HepG2 (cell line): ENCODE measurements around the gene SEMA4B. TPM values are rescaled to one million over a fixed set of nuclear protein-coding genes. Genes with fewer than 3 reads are reported as not detected.
A peak's percentile ranks its signal among the peaks of the same experiment; 100 is the strongest.

Experiments used
- ATF4 ChIP-seq, 2 experiments: fragments of 450-650 bp in 1 of 2; sonication (generic) in 1 of 2; formaldehyde crosslinking; IDR thresholded peaks; 2 replicates each; pipeline versions ENCODE4 v1.5.0 to v1.8.0; 2020 to 2022; ENCODE audit warnings: mild to moderate bottlenecking in 1 of 2, missing genetic modification reagents in 1 of 2
- BCL6 ChIP-seq: IDR thresholded peaks from 2 replicates; pipeline ENCODE4 v1.6.1; 2016; ENCODE audit warnings: missing genetic modification reagents, missing compliant biosample characterization
- BRD4 ChIP-seq: sonication (generic); formaldehyde crosslinking; IDR thresholded peaks from 2 replicates; pipeline ENCODE4 v1.4.0; 2020; ENCODE audit warnings: missing genetic modification reagents
- FIP1L1 ChIP-seq: fragments of 200-400 bp; formaldehyde crosslinking; IDR thresholded peaks from 2 replicates; pipeline ENCODE4 v1.6.1; 2018; ENCODE audit warnings: low read depth, mild to moderate bottlenecking, low read length, moderate library complexity, borderline replicate concordance; ENCODE audit not compliant: insufficient read depth
- FOXP1 ChIP-seq, 2 experiments: fragments of 450-650 bp in 1 of 2; IDR thresholded peaks; 2 replicates each; pipeline ENCODE4 v1.6.1; 2017 to 2018; ENCODE audit warnings: antibody characterized with exemption in 1 of 2
- HMGXB3 ChIP-seq: sonication (generic); formaldehyde crosslinking; IDR thresholded peaks from 2 replicates; pipeline ENCODE4 v1.4.0; 2020; ENCODE audit warnings: missing genetic modification reagents, borderline replicate concordance
- KLF9 ChIP-seq: IDR thresholded peaks from 2 replicates; pipeline ENCODE4 v1.6.1; 2016; ENCODE audit warnings: low read depth
- RORA ChIP-seq: sonication (generic); formaldehyde crosslinking; IDR thresholded peaks from 2 replicates; pipeline ENCODE4 v1.5.0; 2020; ENCODE audit warnings: mild to moderate bottlenecking, missing genetic modification reagents, moderate library complexity
- SKIL ChIP-seq: sonication (generic); formaldehyde crosslinking; IDR thresholded peaks from 2 replicates; pipeline ENCODE4 v1.8.0; 2022; ENCODE audit warnings: missing genetic modification reagents, mild to moderate bottlenecking, moderate library complexity, borderline replicate concordance
- ZMAT3 ChIP-seq: sonication (generic); formaldehyde crosslinking; conservative IDR thresholded peaks from 2 replicates; pipeline ENCODE4 v1.7.0; 2021; ENCODE audit warnings: missing genetic modification reagents
- ZNF512 ChIP-seq: sonication (generic); formaldehyde crosslinking; IDR thresholded peaks from 2 replicates; pipeline ENCODE4 v1.4.0; 2020; ENCODE audit warnings: mild to moderate bottlenecking, missing genetic modification reagents
- ZNF788 ChIP-seq: sonication (generic); formaldehyde crosslinking; IDR thresholded peaks from 2 replicates; pipeline ENCODE4 v1.5.0; 2020; ENCODE audit warnings: mild to moderate bottlenecking, missing genetic modification reagents, borderline replicate concordance
- ZUFSP ChIP-seq: sonication (generic); formaldehyde crosslinking; IDR thresholded peaks from 2 replicates; pipeline ENCODE4 v1.9.0; 2021; ENCODE audit warnings: missing genetic modification reagents, mild to moderate bottlenecking, borderline replicate concordance
- polyA plus RNA-seq, 8 experiments: library from polyadenylated mRNA; depleted of rRNA in 3 of 8; stranded (reverse) in 7 of 8; unstranded in 1 of 8; fragments of >200 nt; fragmentation: Illumina TruSeq in 4 of 8; extraction: Trizol in 4 of 8; gene quantifications; 2 replicates each; pipeline versions ENCODE4 v1.2.1 to v1.2.3, GENCODE V29; 2011 to 2016; ENCODE audit warnings: low read depth in 4 of 8, missing spikeins in 1 of 8, mixed read lengths in 1 of 8; ENCODE audit not compliant: insufficient read depth in 1 of 8
- total RNA-seq, 5 experiments: library from RNA; depleted of rRNA; stranded (reverse); fragments of >200 nt; fragmentation: Illumina TruSeq; extraction: Trizol; gene quantifications; 2 replicates each; pipeline ENCODE4 v1.2.3, GENCODE V29; 2016; ENCODE audit warnings: low read depth in 1 of 5

SEMA4B gene
- total and polyA plus RNA-seq, 2 of the 13 experiments (the other 11 are each of a cell fraction or from before 2014, with no cell fraction given), result 2.1 to 17.0 TPM

- no peak for TF ChIP-seq ATF4 (CRISPR knock-in tag; IDR thresholded peaks at IDR 0.05)
- TF ChIP-seq BRD4 (CRISPR knock-in tag), result no peak
- TF ChIP-seq FIP1L1, result no peak
- TF ChIP-seq ZUFSP (CRISPR knock-in tag), result no peak
- TF ChIP-seq RORA, result no peak
- TF ChIP-seq FOXP1 (IDR thresholded peaks at IDR 0.05), result no peak
- TF ChIP-seq FOXP1 (CRISPR knock-in tag; IDR thresholded peaks at IDR 0.05), result no peak
- peak; percentile 51; the same call in 1 of the 2 replicates for TF ChIP-seq SKIL
- no peak for TF ChIP-seq ZNF512
- TF ChIP-seq HMGXB3, result 0 out of 2 replicates have a peak, but pooled peaks have one; percentile 15
- TF ChIP-seq KLF9 (CRISPR knock-in tag), result no peak
- TF ChIP-seq ZNF788 (CRISPR knock-in tag), result peak; percentile 45; the same call in 1 of the 2 replicates
- no peak for TF ChIP-seq ZMAT3 (CRISPR knock-in tag)
- peak; percentile 48 for TF ChIP-seq BCL6 (CRISPR knock-in tag)
Observed at GRCh38 chr15:90160781-90161727, 40.1 kb upstream of the SEMA4B start (continued).
